HG03135 (cell line): ENCODE measurements around the gene GNB2.
"Not testable (repeated sequence)": the region's sequence is repeated elsewhere in the genome, so short reads cannot be mapped to it uniquely, and the experiment has no call there.

Source experiments
- ATAC-seq: cut with Tn5 transposase; IDR thresholded peaks from one replicate; pipeline ENCODE4 v1.9.1; 2021; ENCODE audit warnings: mild to moderate bottlenecking, moderate library complexity; ENCODE audit not compliant: unreplicated experiment

GNB2 gene

DNA sequence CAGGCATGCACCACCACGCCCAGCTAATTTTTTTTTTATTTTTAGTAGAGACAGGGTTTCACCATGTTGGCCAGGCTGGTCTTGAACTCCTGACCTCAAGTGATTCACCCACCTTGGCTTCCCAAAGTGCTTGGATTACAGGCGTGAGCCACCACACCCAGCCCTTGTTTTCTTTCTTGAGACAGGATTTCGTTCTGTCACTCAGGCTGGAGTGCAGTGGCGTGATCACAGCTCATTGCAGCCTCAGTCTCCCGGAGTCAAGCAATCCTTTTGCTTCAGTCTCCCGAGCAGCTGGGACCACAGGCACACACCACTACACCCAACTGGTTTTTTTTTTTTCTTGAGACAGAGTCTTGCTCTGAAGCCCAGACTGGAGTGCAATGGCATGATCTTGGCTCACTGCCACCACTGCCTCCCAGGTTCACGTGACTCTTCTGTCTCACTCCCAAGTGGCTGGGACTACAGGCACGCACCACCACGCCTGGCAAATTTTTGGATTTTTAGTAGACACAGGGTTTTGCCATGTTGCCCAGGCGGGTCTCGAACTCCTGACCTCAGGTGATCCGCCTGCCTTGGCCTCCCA lies 11.3 kb upstream of the GNB2 start:
- not testable (repeated sequence) for ATAC-seq

GRCh38 chr7:100665168-100665726 lies 8.3 kb upstream of the GNB2 start:
- no peak for ATAC-seq

DNA sequence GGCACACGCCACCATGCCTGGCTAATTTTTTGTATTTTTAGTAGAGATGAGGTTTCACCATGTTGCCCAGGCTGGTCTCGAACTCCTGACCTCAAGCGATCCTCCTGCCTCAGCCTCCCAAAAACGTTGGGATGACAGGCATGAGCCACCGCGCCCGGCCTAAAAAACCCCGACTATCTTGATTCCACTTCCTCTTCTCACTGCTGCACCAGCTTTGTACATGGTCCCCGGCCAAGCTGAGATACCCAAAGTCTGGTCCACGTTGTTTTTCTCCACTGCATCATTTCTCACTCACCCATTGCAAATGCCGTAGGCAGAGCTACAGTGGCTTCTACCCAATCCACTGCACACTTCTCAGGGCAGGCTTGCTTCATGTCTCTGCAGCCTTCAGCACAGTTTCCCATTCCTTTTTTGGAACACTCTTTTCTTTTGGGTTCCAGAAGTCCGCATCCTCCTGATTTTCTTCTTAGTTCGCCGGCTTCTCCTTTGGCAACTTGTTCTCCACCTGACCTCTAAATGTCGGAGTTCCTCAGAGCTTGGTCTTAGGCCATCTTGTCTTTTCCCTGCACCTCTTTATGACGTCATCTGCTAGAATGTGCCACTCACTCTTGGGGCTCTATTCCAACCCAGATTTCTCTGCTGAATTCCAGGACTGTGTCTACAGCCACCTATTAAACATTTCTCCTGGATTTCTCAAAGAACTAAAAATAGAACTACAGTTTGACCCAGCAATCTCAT lies 6.0 kb upstream of the GNB2 start:
- ATAC-seq: no peak

DNA sequence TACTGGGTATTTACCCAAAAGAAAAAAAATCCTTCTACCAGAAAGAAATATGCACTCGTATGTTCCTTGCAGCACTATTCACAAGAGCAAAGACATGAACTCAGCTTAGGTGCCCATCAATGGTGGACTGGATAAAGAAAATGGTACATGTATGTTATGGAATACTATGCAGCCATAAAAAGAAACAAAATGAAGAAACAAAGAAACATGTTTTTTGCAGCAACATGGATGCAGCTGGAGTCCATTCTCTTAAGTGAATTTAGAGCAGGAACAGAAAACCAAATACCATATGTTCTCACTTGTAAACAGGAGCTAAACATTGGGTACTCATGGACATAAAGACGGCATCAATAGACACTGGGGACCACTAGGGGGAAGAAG lies 5.5 kb upstream of the GNB2 start:
- no peak for ATAC-seq

DNA sequence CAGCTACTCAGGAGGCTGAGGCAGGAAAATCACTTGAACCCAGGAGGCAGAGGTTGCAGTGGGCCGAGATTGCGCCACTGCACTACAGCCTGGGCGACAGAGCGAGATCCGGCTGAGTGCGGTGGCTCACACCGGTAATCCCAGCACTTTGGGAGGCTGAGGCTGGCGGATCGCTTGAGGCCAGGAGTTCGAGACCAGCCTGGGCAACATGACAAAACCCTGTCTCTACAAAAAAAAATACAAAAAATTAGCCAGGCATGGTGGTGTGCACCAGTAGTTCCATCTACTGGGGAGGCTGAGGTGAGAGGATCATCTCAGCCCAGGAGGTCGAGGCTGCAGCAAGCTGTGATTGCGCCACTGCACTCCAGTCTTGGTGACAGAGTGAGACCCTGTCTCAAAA lies 4.4 kb upstream of the GNB2 start:
- not testable (repeated sequence) for ATAC-seq

DNA sequence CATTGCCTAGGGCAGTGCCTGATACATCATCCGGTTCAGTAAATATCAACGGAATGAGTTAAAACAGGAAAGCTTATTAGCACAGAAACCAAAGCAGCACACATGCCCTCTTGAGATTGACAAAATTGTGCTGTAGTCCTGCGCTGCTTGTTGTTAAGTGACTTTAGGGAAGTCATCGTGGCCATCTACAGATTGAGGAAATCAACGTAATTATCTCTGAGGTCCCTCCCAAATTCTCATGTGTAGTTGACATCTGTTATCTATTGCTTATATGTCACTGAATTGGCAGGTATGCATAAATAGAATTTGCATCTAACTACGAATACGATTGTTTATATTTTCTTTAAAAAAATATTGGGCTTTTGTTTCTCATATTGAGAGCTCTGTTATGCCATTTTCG lies 3.5 kb upstream of the GNB2 start:
- ATAC-seq: no peak

DNA sequence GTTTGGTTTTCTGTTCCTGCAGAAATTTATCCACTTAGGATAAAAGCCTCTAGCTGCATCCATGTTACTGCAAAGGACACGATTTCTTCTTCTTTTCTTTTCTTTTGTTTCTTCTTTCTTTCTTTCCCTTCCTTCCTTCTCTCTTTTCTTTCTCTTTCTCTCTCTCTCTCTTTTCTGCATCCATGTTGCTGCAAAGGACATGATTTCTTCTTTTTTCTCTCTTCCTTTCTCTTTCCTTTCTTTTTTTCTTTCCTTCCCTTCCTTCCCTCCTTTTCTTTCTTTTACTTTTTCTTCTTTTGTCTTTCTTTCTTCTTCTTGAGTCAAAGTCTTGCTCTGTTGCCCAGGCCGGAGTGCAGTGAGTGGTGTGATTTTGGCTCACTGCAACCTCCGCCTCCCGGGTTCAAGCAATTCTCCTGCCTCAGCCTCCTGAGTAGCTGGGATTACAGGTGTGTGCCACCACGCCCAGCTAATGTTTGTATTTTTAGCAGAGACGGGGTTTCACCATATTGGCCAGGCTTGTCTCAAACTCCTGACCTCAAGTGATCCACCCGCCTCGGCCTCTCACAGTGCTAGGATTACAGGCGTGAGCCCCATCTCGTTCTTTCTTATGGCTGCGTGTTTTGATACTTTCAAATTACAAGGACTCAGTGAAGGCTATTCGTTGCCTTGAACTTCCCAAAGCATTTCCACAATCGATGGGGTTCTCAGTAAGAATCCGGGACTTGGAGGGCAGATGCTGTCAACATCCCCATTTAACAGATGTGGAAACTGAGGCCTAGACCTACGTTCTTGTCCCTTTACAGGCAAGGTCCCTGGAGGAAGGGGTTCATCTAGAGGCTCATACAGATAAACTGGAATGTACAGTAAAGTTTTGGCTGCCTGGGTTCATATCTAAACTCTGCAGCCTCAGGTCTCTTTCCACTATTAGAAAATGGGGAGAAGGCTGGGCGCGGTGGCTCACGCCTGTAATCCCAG lies 1.9 kb upstream of the GNB2 start:
- ATAC-seq: no peak

- no peak for ATAC-seq
These were observed 436 bp downstream of the GNB2 start for GRCh38 chr7:100673942-100674410.

- no peak for ATAC-seq
These were observed 1.0 kb downstream of the GNB2 start for GRCh38 chr7:100674411-100675104.

DNA sequence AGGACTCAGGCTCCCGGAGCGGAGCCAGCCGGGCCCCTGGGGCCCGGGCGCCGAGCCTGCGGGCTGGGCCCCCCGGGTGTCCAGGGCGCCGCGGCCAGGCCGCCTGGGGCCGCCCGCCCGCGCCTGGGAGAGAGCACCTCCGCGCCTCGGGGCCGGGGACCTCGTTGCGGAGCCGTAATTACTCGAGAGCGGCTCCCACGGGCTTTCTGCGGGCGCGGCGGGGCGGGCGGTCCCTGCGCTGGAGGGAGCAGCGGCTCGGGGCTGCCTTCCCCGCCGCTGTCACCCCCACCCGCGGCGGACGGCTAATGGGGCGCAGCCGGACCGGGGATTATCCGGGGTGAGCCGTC lies 1.5 kb downstream of the GNB2 start:
- no peak for ATAC-seq

GRCh38 chr7:100675581-100676350 lies 2.2 kb downstream of the GNB2 start:
- peak; percentile 33 for ATAC-seq

- ATAC-seq: no peak
These were observed 3.2 kb downstream of the GNB2 start for GRCh38 chr7:100676501-100677306.

- no peak for ATAC-seq
These were observed 4.0 kb downstream of the GNB2 start for GRCh38 chr7:100677308-100678267.

DNA sequence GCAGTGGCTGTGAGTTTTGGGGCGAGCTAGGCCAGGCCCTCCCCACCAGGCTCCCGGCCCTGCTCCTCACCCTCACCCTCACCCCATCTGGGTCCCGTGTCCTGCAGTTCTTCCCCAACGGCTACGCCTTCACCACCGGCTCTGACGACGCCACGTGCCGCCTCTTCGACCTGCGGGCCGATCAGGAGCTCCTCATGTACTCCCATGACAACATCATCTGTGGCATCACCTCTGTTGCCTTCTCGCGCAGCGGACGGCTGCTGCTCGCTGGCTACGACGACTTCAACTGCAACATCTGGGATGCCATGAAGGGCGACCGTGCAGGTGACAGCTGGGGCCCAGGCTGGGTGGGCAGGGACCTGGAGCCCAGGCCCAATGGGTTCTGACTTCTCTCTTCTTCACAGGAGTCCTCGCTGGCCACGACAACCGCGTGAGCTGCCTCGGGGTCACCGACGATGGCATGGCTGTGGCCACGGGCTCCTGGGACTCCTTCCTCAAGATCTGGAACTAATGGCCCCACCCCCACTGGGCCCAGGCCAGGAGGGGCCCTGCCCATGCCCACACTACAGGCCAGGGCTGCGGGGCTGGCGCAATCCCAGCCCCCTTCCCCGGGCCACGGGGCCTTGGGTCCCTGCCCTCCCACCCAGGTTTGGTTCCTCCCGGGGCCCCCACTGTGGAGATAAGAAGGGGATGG lies 4.9 kb downstream of the GNB2 start:
- ATAC-seq: no peak

DNA sequence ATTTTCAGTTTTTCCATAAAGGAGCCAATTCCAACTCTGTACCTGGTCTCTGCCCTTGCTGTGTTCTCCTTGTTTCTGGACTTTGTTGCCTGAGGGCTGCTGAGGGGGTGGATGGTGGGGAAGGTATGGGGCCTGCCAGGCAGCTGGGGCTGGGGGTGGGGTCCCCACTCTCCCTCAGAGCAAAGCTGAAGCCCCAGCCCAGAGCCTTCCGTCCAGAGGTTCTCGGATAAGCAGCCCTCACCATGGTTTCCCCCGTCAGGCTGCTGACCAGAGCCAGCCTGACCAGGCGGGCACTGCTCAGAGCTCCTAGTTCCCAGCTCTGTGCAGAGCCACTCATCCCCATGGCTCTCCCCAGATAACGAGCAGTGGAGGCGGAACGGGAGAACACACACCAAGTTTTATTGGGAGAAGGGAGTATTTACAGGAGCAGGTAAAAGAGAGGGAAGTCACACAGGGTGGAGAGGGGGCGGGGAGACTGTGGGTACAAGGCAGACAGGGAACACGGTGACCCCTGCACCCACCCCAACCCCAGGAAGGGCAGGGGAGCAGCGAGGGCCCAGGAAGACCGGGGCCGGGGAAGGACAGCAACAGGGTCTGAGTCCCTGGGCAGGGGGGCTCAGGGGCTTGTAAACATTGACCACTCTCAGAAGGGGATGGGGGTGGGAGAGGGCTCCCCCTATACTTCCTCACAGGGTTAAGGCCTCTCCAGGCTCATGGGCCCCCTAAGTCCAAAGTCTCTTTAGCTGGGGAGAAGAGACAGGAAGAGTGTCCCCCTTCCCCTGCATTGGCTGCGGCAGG lies 5.8 kb downstream of the GNB2 start:
- no peak for ATAC-seq

- no peak for ATAC-seq
These were observed 6.5 kb downstream of the GNB2 start for GRCh38 chr7:100679927-100680575.
